Endothelial cell of umbilical vein (primary cell): ENCODE results near the gene CLPTM1L. TPM values are rescaled to one million over a fixed set of nuclear protein-coding genes. Genes with fewer than 3 reads are reported as not detected.

Source experiments
- BruUV-seq: library from RNA; stranded (reverse); fragments of 400-500 nt; replicated peaks from 2 replicates; lab custom pipeline; 2021; lab: Mats Ljungman, UMichigan
- CTCF ChIA-PET: fragments of 300-600, 350-600 bp; sonication (Branson Sonifier 250); formaldehyde crosslinking; loops from one replicate; lab custom pipeline; 2021; ENCODE audit warnings: antibody characterized with exemption, inconsistent platforms; lab: Charles Lee
- POLR2A ChIA-PET: fragments of 300-600, 350-600 bp; sonication (Branson Sonifier 250); formaldehyde crosslinking; loops from one replicate; lab custom pipeline; 2021; ENCODE audit warnings: antibody characterized with exemption, inconsistent platforms; lab: Charles Lee
- DNase-seq: peaks from one replicate; pipeline ENCODE4 v3.0.0-alpha.2; 2011; ENCODE audit warnings: low read depth, low spot score
- FAIRE-seq: peaks from 2 replicates; lab custom pipeline; 2011; peaks lifted over from hg19 to GRCh38; lab: Jason Lieb, UNC
- H2AFZ ChIP-seq: 2 replicates; pipeline ENCODE4 v1.6.0; 2012; ENCODE audit warnings: low read depth, low read length, control low read depth, inconsistent platforms
- H3K27ac ChIP-seq: 2 replicates; pipeline ENCODE4 v1.5.1; 2011; ENCODE audit warnings: low read depth, mild to moderate bottlenecking, control low read depth, low read length, moderate library complexity; ENCODE audit not compliant: insufficient read depth
- H3K27me3 ChIP-seq, 2 experiments: 2 replicates each; pipeline versions ENCODE4 v1.6.0 to v1.6.1; 2011; ENCODE audit warnings: low read length in 2 of 2, mixed read lengths in 1 of 2; ENCODE audit not compliant: control insufficient read depth in 2 of 2, insufficient read depth in 2 of 2
- H3K36me3 ChIP-seq, 2 experiments: 2 replicates in 1 of 2; 3 replicates in 1 of 2; pipeline ENCODE4 v1.5.1; 2011; ENCODE audit warnings: low read length in 2 of 2, mild to moderate bottlenecking in 1 of 2, moderate library complexity in 1 of 2; ENCODE audit not compliant: control insufficient read depth in 2 of 2, insufficient read depth in 2 of 2; ENCODE audit errors: extremely low read depth in 1 of 2
- H3K4me1 ChIP-seq: 3 replicates; pipeline ENCODE4 v1.5.1; 2011; ENCODE audit warnings: mild to moderate bottlenecking, low read length; ENCODE audit not compliant: control insufficient read depth, insufficient read depth; ENCODE audit errors: extremely low read depth
- H3K4me2 ChIP-seq: 2 replicates; pipeline ENCODE4 v1.6.1; 2011; ENCODE audit warnings: low read length, control low read depth, mixed read lengths; ENCODE audit not compliant: insufficient read depth
- H3K4me3 ChIP-seq, 3 experiments: fragments of 200-600 bp in 1 of 3; sonication (generic), shearing (Covaris generic) in 1 of 3; replicated peaks in 1 of 3; 2 replicates each; pipeline ENCODE4 v1.5.1; 2011 to 2016; ENCODE audit warnings: control low read depth in 3 of 3, low read length in 3 of 3, mild to moderate bottlenecking in 2 of 3, inconsistent platforms in 1 of 3, low read depth in 1 of 3, moderate library complexity in 1 of 3; ENCODE audit not compliant: insufficient read depth in 1 of 3
- H3K79me2 ChIP-seq: 2 replicates; pipeline ENCODE4 v1.6.0; 2012; ENCODE audit warnings: low read length, inconsistent platforms; ENCODE audit not compliant: control insufficient read depth, insufficient read depth
- H3K9ac ChIP-seq: replicated peaks from 2 replicates; pipeline ENCODE3; 2011; ENCODE audit warnings: low read length, control low read depth; ENCODE audit not compliant: insufficient read depth; ENCODE audit errors: extremely low read depth
- H3K9me1 ChIP-seq: replicated peaks from 3 replicates; pipeline ENCODE4 v1.6.0; 2011; ENCODE audit warnings: mild to moderate bottlenecking, low read length; ENCODE audit not compliant: control insufficient read depth, insufficient read depth; ENCODE audit errors: extremely low read depth
- H3K9me3 ChIP-seq: replicated peaks from 2 replicates; pipeline ENCODE4 v1.5.1; 2012; ENCODE audit warnings: low read length, inconsistent platforms; ENCODE audit not compliant: control insufficient read depth, insufficient read depth
- H4K20me1 ChIP-seq: replicated peaks from 2 replicates; pipeline ENCODE3; 2011; ENCODE audit warnings: mild to moderate bottlenecking, low read length; ENCODE audit not compliant: control insufficient read depth, insufficient read depth; ENCODE audit errors: extremely low read depth
- CTCF ChIP-seq, 2 donors: IDR thresholded peaks; 1 replicate in 1 of 2; 2 replicates in 1 of 2; pipeline ENCODE4 v1.5.1; 2011; ENCODE audit warnings: low read length in 2 of 2, mild to moderate bottlenecking in 2 of 2, moderate library complexity in 2 of 2, control low read depth in 1 of 2, inconsistent platforms in 1 of 2, low read depth in 1 of 2; ENCODE audit not compliant: insufficient read depth in 1 of 2; ENCODE audit errors: extremely low read depth in 1 of 2
- EZH2 ChIP-seq: IDR thresholded peaks from 2 replicates; pipeline ENCODE4 v1.6.1; 2012; ENCODE audit warnings: borderline replicate concordance, low read depth, mild to moderate bottlenecking, moderate library complexity, low read length, inconsistent platforms; ENCODE audit not compliant: severe bottlenecking
- FOS ChIP-seq: IDR thresholded peaks from 2 replicates; pipeline ENCODE4 v1.6.1; 2011; ENCODE audit warnings: mild to moderate bottlenecking, low read length, moderate library complexity, borderline replicate concordance; ENCODE audit not compliant: insufficient read depth
- GATA2 ChIP-seq: IDR thresholded peaks from 2 replicates; pipeline ENCODE4 v1.7.0; 2011; ENCODE audit warnings: low read depth, mild to moderate bottlenecking, moderate library complexity, mixed read lengths, low read length; ENCODE audit not compliant: insufficient read length, insufficient read depth
- JUN ChIP-seq: IDR thresholded peaks from 2 replicates; pipeline ENCODE4 v1.6.1; 2011; ENCODE audit warnings: borderline replicate concordance, low read depth; ENCODE audit not compliant: insufficient read length, insufficient read depth
- MAX ChIP-seq: IDR thresholded peaks from 2 replicates; pipeline ENCODE4 v1.6.1; 2011; ENCODE audit not compliant: insufficient read depth, insufficient read length
- MYC ChIP-seq: IDR thresholded peaks from one replicate; pipeline ENCODE4 v1.6.1; 2011; ENCODE audit warnings: mild to moderate bottlenecking, low read depth, low read length
- POLR2A ChIP-seq: IDR thresholded peaks from 2 replicates; pipeline ENCODE4 v1.6.1; 2012; ENCODE audit warnings: low read depth, mild to moderate bottlenecking, control low read depth, low read length
- POLR2AphosphoS5 ChIP-seq: IDR thresholded peaks from 2 replicates; pipeline ENCODE4 v1.6.1; 2012; ENCODE audit warnings: low read depth, mild to moderate bottlenecking, control low read depth, low read length, moderate library complexity; ENCODE audit not compliant: insufficient read depth
- dilution Hi-C: fragments of 300-500 bp; cut with MboI; formaldehyde crosslinking; loops from one replicate; pipeline ENCODE4 v1.15.0; 2019; ENCODE audit warnings: low sequenced_read_pairs; ENCODE audit not compliant: extremely low pct_ligation_motif_present
- intact Hi-C: fragments of 100-400 bp; cut with micrococcal nuclease; formaldehyde crosslinking; loops from one replicate; pipeline ENCODE4 v1.10.0; 2022
- polyA plus RNA-seq, 4 experiments: library from polyadenylated mRNA; depleted of rRNA in 3 of 4; stranded (reverse) in 3 of 4; unstranded in 1 of 4; fragments of >200 nt; gene quantifications; 2 replicates each; pipeline versions ENCODE4 v1.2.1 to v1.2.3, GENCODE V29; 2011 to 2012; ENCODE audit warnings: missing spikeins in 1 of 4
- total RNA-seq: library from RNA; stranded (reverse); gene quantifications from 2 replicates; pipeline ENCODE4 v1.2.3, GENCODE V29; 2021

CLPTM1L gene
- total and polyA plus RNA-seq, 2 donors (not counting 3 experiments of a cell fraction or from before 2014, with no cell fraction given): 116 to 191 TPM

GRCh38 chr5:1336749-1337488 lies 8.0 kb downstream of the CLPTM1L start:
- dilution Hi-C loops: no loop called here
- H3K4me1 ChIP-seq: no peaks in the 10 kb centered on the region
- no peak overlapping the region for H3K4me3 ChIP-seq
- no peaks in the 10 kb centered on the region for H3K27me3 ChIP-seq
- ChIA-PET POLR2A (no interaction called here), CTCF (no interaction called here)
- H3K9me1 ChIP-seq: no peaks in the 10 kb centered on the region
- DNase-seq (no peak), FAIRE-seq (no peak)
- intact Hi-C loops: no loop called here
- no peak overlapping the region for H3K27ac ChIP-seq
- TF ChIP-seq GATA2 (no peak), CTCF (IDR thresholded peaks at IDR 0.05; ENCODE audit: extremely low read depth in 1 of 2, insufficient read depth in 1 of 2, low read depth in 1 of 2, low read length in 2 of 2) (no peak), MAX (no peak), POLR2AphosphoS5 (no peak), EZH2 (no peak), POLR2A (no peak), MYC (no peak), JUN (no peak), FOS (no peak)
- no peaks in the 10 kb centered on the region for H3K9me3 ChIP-seq
- no peaks in the 10 kb centered on the region for H3K79me2 ChIP-seq
- H3K9ac ChIP-seq: no peak overlapping the region
- BruUV-seq: no TSS peak
- no peak overlapping the region for H2AFZ ChIP-seq
- H3K36me3 ChIP-seq: peaks cover 3 to 61% of the 10 kb centered on the region in 2 experiments
- H4K20me1 ChIP-seq: no peaks in the 10 kb centered on the region
- no peak overlapping the region for H3K4me2 ChIP-seq
